HG03342 (cell line): ENCODE measurements around the gene SLCO1C1.
"Not testable (repeated sequence)": the region's sequence is repeated elsewhere in the genome, so short reads cannot be mapped to it uniquely, and the experiment has no call there.

ENCODE experiments used
- ATAC-seq: cut with Tn5 transposase; IDR thresholded peaks from one replicate; pipeline ENCODE4 v1.9.1; 2021; ENCODE audit warnings: mild to moderate bottlenecking, moderate library complexity; ENCODE audit not compliant: unreplicated experiment

Gene SLCO1C1, protein sequence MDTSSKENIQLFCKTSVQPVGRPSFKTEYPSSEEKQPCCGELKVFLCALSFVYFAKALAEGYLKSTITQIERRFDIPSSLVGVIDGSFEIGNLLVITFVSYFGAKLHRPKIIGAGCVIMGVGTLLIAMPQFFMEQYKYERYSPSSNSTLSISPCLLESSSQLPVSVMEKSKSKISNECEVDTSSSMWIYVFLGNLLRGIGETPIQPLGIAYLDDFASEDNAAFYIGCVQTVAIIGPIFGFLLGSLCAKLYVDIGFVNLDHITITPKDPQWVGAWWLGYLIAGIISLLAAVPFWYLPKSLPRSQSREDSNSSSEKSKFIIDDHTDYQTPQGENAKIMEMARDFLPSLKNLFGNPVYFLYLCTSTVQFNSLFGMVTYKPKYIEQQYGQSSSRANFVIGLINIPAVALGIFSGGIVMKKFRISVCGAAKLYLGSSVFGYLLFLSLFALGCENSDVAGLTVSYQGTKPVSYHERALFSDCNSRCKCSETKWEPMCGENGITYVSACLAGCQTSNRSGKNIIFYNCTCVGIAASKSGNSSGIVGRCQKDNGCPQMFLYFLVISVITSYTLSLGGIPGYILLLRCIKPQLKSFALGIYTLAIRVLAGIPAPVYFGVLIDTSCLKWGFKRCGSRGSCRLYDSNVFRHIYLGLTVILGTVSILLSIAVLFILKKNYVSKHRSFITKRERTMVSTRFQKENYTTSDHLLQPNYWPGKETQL

DNA sequence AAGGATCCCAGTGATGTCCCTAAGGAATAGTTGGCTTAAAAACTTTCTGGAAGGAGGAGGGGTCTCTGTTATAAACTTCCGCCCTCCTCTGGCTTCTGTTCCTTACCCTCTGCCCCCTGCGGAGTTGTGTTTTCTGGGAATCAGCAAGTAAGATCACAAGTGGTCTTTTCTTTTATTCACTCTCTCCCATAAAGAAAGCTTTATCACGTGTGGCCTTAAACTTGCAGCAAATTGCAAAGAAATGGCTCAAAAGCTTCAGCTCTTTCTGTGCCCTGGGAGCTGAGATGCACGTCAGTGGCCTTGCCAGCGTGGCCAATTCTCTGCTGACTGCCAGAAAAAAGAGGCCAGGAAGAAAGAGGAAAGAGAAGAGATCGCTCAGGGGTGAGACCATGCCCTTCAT, at the start of gene SLCO1C1:
SLCO1C1 (plus strand) TSS at position 101 of the 400 bp plus-strand sequence. CDS start 4,245 bp downstream, outside the sequence.
- ATAC-seq, result no peak

DNA sequence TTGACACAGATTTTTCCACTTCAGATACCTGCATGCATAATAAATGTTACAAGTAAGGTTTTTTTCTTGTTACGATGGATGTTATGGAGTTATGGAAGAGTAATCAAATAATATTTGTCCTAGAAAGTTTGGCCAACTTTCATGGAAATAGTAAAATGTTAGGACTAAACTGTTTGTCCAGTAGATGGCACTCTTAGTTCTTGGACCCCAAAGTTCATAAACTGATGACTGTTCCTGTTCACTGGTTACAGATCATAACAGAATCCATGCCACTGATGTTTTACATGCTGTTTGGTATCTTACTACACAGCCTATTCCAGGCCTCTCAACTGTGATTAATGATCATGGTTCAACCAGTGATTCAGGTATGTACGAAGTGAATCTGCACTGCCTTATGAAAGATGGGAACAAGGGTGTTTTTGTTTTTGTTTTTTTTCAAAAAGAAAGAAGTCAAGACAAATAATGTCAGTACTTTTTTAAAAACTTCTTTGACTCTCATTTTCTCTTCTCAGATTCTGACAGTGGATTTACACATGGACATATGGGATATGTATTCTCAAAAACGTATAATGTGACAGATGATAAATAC, 48.8 kb upstream of the SLCO1C1 start:
- ATAC-seq, result no peak

DNA sequence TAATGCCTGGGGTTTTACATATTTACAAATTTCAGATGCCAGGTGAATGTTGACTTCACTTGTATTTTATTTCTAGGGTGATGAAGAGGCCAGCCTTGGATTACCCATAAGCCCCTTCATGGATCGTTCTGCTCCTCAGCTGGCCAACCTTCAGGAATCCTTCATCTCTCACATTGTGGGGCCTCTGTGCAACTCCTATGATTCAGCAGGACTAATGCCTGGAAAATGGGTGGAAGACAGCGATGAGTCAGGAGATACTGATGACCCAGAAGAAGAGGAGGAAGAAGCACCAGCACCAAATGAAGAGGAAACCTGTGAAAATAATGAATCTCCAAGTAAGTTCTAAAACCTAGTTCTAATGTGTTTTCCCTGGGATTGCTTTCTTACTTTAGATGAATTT, 41.3 kb upstream of the SLCO1C1 start:
- ATAC-seq, result no peak

DNA sequence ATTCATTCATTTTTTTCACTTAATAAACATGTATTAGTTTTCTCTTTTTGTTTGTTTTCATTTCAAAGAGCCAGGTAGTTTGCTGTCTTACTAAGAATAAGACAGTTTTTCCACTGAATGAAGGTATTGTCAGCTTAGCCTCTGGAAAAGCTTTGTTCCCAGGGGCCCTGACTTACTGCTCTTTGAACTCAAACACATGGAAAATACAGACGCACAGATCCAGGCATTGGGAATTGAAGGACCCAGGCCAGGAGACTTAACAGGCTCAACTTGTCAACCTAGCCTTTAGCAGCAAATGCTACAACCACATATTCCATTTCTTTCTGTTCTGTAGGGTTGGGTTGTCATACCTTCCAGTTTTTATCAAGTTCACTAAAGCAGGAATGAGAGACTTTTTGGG, 38.5 kb upstream of the SLCO1C1 start:
- ATAC-seq, result no peak

DNA sequence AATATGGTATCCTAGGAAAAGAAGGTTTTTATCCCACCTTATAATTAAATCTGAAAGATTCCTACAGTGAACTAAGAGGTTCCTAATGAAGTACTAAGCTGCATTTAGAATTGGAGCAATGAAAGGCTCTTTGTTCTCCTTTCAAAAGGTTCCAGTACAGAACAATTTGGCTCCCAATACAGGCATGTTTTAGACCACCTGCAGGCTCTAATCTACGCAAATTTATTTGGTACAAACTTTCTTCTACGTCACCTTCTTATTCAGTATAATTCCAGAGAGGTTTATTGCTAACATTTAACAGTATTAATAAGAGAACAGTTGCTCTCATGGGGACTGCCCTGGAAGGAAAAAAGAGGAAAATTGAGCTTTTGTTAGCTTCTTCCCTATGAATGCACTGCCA, 37.6 kb upstream of the SLCO1C1 start:
- ATAC-seq, result no peak

DNA sequence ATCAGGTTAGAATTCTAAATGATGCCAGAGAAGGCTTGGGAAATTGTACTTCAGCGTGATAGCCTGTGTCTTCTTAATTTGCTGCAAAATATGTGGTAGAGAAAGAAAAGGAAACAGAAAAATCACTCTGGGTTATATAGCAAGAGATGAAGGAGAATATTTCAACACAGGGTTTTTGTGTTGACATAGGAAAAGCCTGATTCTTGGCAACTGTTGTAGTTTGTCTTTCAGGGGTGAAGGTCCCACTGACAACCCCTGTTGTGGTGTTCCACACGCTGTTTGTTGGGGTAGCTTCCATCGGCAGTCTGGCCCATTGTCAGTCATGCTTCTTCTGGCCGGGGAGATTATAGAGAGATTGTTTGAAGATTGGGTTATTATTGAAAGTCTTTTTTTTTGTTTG, 13.8 kb upstream of the SLCO1C1 start:
- no peak for ATAC-seq

DNA sequence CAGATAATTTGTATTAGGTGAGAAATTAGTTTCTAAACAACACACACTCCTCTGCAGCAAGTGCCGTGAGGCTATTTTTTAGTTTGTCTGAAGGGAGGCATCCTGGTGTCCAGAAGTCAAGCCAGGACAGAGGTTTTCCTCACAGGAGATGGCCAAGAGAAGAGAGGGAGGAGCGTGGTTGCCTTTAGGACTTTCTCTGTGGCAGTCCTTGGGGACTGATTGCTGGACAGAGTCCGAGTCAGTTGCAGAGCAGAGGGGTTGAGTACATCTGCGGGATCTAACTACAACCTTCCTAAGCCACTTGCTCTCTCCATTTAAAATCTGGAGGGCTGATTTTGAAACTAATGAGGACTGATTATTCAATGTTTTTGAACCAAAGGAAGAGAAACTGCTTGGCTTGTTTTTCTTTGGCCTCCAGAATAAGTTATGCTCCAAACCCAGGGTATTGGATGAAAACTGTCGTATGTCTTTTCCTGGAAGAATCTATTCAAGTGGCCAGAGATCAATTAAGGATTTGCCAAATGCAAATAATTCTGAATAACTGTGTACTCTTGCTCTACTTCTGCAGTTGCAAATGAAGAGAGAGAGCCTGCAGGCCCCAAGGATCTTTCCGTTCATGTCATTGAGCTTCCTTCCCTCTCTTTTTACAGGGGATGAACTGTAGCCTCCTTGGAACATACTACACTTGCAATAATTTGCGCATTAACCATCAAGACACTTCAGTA, 1.2 kb downstream of the SLCO1C1 start:
- no peak for ATAC-seq

DNA sequence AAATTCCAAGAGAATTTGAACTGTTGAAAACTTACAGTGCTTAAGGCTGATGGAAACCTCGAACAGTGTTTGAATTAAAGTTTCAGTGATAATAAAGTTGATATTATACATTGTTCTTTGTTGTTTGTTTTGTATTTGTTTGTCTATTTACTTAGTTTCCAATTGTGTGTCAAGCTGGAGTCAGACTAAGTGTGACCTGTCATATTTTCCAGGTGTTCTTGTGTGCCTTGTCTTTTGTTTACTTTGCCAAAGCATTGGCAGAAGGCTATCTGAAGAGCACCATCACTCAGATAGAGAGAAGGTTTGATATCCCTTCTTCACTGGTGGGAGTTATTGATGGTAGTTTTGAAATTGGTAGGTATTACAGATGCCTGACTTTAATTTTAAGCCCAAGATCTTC, 6.0 kb downstream of the SLCO1C1 start:
- ATAC-seq, result no peak

DNA sequence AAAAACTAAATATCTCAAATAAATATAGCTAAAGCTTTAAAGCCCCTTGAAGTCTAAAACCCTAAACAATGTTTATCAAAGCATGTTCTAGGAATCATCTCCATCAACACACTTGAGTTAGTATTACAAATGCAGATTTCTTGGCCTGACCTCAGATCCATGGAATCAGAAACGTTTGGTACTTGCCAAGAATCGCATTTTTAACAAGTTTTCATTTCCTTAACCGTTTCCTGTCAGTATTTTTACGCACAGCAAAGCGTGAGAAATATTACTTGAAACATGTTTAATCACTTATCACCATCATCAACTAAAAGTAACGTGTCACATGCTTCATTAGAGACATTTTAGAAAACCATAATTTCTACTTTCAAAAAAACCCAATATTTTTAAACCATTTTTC, 9.7 kb downstream of the SLCO1C1 start:
- ATAC-seq, result no peak

DNA sequence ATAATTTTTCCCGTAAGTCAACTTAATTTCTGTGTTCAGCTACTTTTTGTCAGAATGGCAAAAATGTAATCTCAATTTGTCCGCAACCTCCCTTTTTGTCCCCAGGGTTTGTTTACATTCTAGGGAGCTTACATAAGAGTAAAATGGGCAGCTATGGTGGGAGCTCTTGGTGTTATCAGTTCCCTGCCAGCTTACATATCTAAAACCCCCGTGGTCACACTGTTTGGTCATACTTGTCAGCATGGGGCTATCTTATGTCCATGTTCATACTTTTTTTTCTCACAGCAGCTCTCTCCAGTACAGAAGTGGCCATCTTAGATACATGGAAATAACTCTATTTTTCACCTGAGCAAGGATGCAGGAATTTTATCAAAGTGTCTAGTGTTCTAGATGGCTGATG, 16.7 kb downstream of the SLCO1C1 start:
- no peak for ATAC-seq

DNA sequence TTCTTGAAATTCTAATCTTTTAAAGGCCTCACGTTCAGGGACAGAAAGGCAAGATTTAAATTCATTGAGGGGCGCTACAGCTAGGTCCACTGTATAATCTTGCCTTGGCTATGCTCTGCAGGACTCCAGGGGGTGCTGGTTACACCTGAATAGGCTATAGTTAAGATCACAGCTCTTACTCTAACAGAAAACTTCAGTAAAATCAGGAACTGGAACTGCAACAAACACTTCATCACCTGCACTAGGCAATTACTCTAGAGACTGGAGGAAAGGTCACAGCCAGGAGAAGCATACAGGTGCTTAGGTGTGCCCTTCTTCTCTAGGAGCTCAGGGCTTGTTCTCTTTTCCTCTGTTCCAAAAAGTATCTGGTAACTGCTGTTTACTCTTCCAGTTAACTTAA, 20.9 kb downstream of the SLCO1C1 start:
- no peak for ATAC-seq

DNA sequence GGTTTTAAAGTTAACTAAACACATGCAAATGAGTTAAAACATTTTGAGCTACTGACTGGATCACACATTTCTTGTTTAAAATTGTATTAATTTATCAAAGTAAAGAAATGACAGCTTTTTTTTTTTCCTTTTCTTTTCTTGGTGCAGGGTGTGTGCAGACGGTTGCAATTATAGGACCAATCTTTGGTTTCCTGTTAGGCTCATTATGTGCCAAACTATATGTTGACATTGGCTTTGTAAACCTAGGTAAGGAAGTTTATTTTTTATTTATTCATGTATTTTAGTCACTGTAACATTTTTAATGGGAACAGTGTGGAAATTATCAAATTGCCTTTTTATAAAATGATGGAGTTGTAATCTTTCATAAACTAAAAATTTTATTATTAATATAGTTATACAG, 21.9 kb downstream of the SLCO1C1 start:
- ATAC-seq, result no peak

DNA sequence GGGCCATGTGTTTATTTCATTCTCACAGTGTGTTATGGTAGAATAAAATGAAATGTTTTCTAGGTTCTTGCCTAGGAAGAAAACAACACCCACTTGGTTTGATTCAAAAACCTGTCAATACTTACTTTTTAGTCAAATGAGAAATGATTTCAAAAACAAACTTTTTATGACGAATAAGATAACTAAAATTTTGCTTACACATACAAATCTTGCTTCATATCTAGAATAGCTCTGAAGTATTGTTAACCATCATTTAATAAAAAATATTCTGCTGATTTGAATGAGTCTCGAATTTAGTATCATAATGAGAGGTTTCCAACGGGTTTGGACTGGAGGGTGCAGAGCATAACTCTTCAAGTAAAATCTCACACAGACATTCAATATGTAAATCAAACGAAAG, 23.2 kb downstream of the SLCO1C1 start:
- no peak for ATAC-seq

DNA sequence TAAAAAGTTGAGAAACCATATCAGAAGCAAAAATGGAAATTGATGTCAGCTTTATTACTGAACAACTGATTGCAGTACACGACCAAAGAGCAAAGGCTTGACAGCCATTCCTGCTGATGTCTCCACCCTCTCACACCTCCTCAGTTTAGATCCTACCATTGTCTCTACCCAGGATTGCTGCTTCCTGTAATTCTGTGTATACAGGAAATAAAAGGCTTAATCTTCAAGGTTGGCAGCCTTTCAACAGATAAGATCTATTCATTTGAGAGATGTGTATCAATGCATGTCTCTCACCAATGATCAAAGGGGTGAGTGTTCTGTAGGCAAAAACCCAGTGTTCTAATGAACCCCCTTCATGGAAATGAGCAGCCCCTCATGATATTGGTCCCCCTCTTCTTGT, 27.0 kb downstream of the SLCO1C1 start:
- ATAC-seq, result no peak

DNA sequence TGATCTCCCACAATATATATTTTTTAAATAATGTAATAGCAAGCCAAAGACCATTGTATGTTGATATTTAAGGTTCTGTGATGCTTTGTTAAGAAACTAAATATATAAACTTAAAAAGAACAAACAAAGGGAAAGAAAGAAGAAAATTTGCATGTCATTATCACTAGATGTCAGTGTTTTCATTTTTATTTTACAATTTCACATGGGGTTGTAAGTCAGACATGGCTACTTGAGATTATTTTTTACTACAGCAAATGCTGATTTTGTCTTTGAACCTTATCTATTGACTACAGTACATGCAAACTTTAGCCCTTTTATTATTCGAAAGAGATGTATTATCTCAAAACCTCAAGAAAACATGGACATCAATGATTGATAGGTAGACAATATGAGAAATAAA, 36.1 kb downstream of the SLCO1C1 start:
- no peak for ATAC-seq

DNA sequence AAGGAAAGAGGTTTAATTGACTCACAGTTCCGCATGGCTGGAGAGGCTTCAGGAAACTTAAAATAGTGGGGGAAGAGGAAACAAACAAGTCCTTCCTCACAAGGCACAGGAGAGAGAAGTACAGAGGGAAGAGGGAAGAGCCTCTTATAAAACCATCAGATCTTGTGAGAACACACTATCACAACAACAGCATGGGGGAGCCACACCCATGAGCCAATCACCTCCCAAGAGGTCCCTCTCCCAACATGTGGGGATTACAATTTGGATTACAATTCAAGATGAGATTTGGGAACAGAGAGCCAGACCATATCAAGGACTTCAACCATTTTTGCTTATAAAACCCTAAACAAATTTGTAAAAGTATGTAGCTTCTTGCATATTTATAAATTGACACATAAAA, 45.8 kb downstream of the SLCO1C1 start:
- no peak for ATAC-seq

DNA sequence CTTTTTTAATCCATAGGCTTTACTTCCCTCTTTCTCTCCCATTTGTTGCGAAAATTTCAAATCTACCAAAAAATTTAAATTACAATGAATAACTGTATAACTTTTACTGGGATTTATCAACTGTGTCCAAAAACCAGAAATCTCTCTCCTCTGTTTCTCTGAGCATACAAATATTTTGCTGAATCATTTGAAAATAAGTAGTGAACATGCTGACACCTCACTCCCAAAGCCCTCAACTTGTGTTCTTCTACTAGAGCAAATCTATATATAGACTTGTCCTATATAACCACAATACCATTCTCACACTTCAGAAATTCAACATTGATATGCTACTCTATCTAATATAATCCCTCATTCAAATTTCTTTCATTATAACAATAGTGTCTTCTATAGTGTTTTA, 53.1 kb downstream of the SLCO1C1 start:
- ATAC-seq, result no peak

DNA sequence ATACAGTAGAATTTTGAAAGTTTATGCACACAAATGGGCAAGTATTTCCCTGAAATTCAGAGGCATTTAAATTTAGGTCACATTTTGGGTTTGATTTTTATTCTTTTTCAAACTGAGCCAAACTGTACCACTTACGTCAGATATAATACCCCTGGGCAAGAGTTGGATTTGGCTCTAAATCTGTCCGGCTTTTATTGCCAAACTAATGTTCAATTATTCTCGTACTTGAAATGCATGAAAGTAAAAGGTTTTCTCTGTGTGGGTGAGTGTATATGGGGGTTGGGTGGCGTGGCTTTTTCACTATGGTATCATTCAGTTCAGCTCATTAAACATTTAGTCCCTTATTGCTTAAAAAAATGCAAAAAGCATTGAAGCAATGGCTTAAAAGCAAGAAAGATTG, 55.9 kb downstream of the SLCO1C1 start:
- no peak for ATAC-seq

DNA sequence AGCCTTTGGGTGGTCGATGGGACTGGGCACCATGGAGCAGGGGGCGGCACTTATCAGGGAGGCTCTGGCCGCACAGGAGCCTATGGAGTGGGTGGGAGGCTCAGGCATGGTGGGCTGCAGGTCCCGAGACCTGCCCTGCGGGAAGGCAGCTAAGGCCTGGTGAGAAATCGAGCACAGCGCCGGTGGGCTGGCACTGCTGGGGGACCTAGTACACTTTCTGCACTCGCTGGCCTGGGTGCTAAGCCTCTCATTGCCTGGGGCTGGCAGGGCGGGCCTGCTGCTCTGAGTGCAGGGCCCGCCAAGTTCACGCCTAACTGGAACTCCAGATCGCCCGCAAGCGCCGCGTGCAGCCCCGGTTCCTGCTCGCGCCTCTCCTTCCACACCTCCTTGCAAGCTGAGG, 82.3 kb downstream of the SLCO1C1 start:
- ATAC-seq, result no peak

DNA sequence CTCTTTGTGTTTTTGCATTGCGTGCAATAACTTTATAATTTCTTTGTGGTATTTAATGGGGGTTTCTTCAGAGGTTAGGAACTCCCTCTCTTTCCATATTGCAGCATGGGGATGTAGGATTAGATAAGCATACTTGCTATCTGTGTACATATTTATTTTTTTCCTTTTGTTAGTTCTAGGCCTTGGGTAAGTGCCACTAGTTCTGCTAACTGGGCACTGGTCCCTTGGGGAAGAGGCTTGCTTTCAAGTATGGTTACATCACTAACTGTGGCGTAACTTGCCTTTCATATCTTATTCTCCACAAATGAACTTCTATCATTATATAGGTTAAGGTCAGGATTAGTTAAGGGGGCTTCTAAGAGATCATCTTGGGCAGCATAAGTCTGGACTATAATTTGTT, 83.8 kb downstream of the SLCO1C1 start:
- ATAC-seq, result no peak

DNA sequence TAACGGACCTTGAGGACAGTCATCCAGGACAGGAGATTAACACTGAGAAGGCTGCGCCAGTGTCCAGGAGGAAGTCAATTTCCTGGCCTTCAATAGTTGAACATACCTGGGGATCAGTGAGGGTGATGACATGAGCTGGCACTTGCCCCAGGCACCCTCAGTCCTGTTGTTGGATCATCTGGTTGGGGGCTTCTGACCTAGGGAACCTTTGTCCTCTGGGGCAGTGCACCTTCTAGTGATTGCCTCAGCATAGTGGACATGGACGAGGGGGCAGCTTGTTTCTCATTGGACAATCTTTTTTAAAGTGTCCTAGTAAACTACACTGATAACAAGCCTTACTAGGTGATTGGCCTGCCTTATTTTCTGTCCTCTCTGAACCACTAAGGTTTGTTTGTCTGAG, 84.8 kb downstream of the SLCO1C1 start:
- ATAC-seq, result not testable (repeated sequence)
